ENCODE measurements around the gene PSMD7. TPM values are rescaled to one million over a fixed set of nuclear protein-coding genes. Genes with fewer than 3 reads are reported as not detected.

The PSMD7 gene
- total RNA-seq, 1 experiment from 2014 or later: 135 TPM

- Mint-ChIP-seq H3K9me3 (no peaks in the 10 kb centered on the region), H3K4me3 (peak overlapping the region; percentile 97), H3K36me3 (peaks cover 39% of the 10 kb centered on the region), H3K4me1 (peaks cover 13% of the 10 kb centered on the region), H3K27ac (no peak overlapping the region), H3K27me3 (ENCODE audit: low read depth) (peaks cover 9% of the 10 kb centered on the region)
- ChIA-PET POLR2A (interaction anchor here (0.6 kb wide), 1 partner anchor 1607 kb away, joined by 3 read pairs; no protein-coding TSS in a partner anchor), CTCF (interaction anchor here (1.3 to 1.4 kb wide), 2 partner anchors 12 to 23 kb away, joined by 3 to 6 read pairs; no protein-coding TSS in a partner anchor)
- ATAC-seq (no peak), DNase-seq (ENCODE audit: low spot score) (no peak)
- TF ChIP-seq IRF1 (CRISPR knock-in tag; IDR thresholded peaks at IDR 0.05) (no peak), CREM (CRISPR knock-in tag; IDR thresholded peaks at IDR 0.05) (no peak)
Measured at GRCh38 chr16:74298104-74298503, 1.5 kb downstream of the PSMD7 start.

- CTCF ChIA-PET: no interaction called here
- no peaks in the 10 kb centered on the region for H3K27me3 Mint-ChIP-seq (ENCODE audit: low read depth)
- DNase-seq (ENCODE audit: low spot score) (no peak), ATAC-seq (no peak)
- H3K27ac Mint-ChIP-seq: no peak overlapping the region
- H3K4me3 Mint-ChIP-seq: no peak overlapping the region
- POLR2A ChIA-PET: no interaction called here
- H3K4me1 Mint-ChIP-seq: peaks cover 3% of the 10 kb centered on the region
- no peaks in the 10 kb centered on the region for H3K9me3 Mint-ChIP-seq
- TF ChIP-seq TP53 (CRISPR knock-in tag; IDR thresholded peaks at IDR 0.05): no peak
- peaks cover 74% of the 10 kb centered on the region for H3K36me3 Mint-ChIP-seq
Measured at GRCh38 chr16:74302341-74302740, 5.7 kb downstream of the PSMD7 start.

- Mint-ChIP-seq H3K4me3 (no peak overlapping the region), H3K27ac (no peak overlapping the region), H3K4me1 (no peaks in the 10 kb centered on the region), H3K36me3 (peaks cover 72% of the 10 kb centered on the region), H3K9me3 (no peaks in the 10 kb centered on the region), H3K27me3 (ENCODE audit: low read depth) (no peaks in the 10 kb centered on the region)
- DNase-seq (ENCODE audit: low spot score): no peak
- ChIA-PET POLR2A (interaction anchor here (0.5 to 0.6 kb wide), 3 partner anchors 43 to 386 kb away, joined by 3 to 8 read pairs (median 5); no protein-coding TSS in a partner anchor), CTCF (interaction anchor here (0.6 to 1.6 kb wide), 7 partner anchors 13 to 287 kb away, joined by 3 to 4 read pairs (median 3); no protein-coding TSS in a partner anchor)
- peak; percentile 48 for ATAC-seq
- no peak for TF ChIP-seq NFYB (CRISPR knock-in tag; conservative IDR thresholded peaks at IDR 0.05; ENCODE audit: low read depth)
- no peak for TF ChIP-seq PRDM15 (CRISPR knock-in tag; IDR thresholded peaks at IDR 0.05)
- no peak for TF ChIP-seq IRF2 (CRISPR knock-in tag; IDR thresholded peaks at IDR 0.05; ENCODE audit: borderline replicate concordance, low read depth)
- TF ChIP-seq RORB (CRISPR knock-in tag; IDR thresholded peaks at IDR 0.05): no peak
- TF ChIP-seq ZNF425 (CRISPR knock-in tag; conservative IDR thresholded peaks at IDR 0.05): no peak
- no peak for TF ChIP-seq PRRX2 (CRISPR knock-in tag; IDR thresholded peaks at IDR 0.05)
- no peak for TF ChIP-seq E2F1 (CRISPR knock-in tag; IDR thresholded peaks at IDR 0.05)
- no peak for TF ChIP-seq MAX (CRISPR knock-in tag; IDR thresholded peaks at IDR 0.05)
- TF ChIP-seq ZNF317 (CRISPR knock-in tag; IDR thresholded peaks at IDR 0.05; ENCODE audit: borderline replicate concordance, low read depth): no peak
- TF ChIP-seq ZNF219 (CRISPR knock-in tag; IDR thresholded peaks at IDR 0.05; ENCODE audit: borderline replicate concordance): no peak
- no peak for TF ChIP-seq ZNF232 (CRISPR knock-in tag; IDR thresholded peaks at IDR 0.05)
- TF ChIP-seq ZSCAN18 (CRISPR knock-in tag; IDR thresholded peaks at IDR 0.05): no peak
- TF ChIP-seq ZNF416 (CRISPR knock-in tag; IDR thresholded peaks at IDR 0.05): no peak
- no peak for TF ChIP-seq ATF1 (CRISPR knock-in tag; IDR thresholded peaks at IDR 0.05)
- TF ChIP-seq JAZF1 (CRISPR knock-in tag; IDR thresholded peaks at IDR 0.05): no peak
- TF ChIP-seq MLX (CRISPR knock-in tag; IDR thresholded peaks at IDR 0.05): no peak
Measured at GRCh38 chr16:74304164-74304834, 7.7 kb downstream of the PSMD7 start.

Data from WTC11 (cell line).